SU-DHL-6 (cell line): ENCODE data around the gene PRPF8.
"Not testable (repeated sequence)": the region's sequence is repeated elsewhere in the genome, so short reads cannot be mapped to it uniquely, and the experiment has no call there.

Source experiments
- H2AFZ ChIP-seq: fragments of 200-600 bp; sonication (generic); 2 replicates; pipeline ENCODE4 v1.6.1; 2014; ENCODE audit warnings: low read depth, mild to moderate bottlenecking, moderate library complexity, mixed read lengths, antibody characterized with exemption, low read length; ENCODE audit not compliant: severe bottlenecking
- H3F3A ChIP-seq: fragments of 200-600 bp; shearing (Covaris generic); 2 replicates; pipeline ENCODE4 v1.6.0; 2016; ENCODE audit warnings: antibody characterized with exemption, mild to moderate bottlenecking; ENCODE audit not compliant: insufficient read depth
- H3K27ac ChIP-seq: fragments of 200-600 bp; sonication (generic); 2 replicates; pipeline ENCODE4 v1.5.1; 2016; ENCODE audit warnings: low read depth, mild to moderate bottlenecking, low read length, moderate library complexity, mixed read lengths
- H3K27me3 ChIP-seq: fragments of 200-600 bp; sonication (generic), shearing (Covaris generic); 2 replicates; pipeline ENCODE4 v1.6.0; 2014; ENCODE audit warnings: mild to moderate bottlenecking, low read length
- H3K36me3 ChIP-seq: fragments of 200-600 bp; sonication (generic); 2 replicates; pipeline ENCODE4 v1.6.1; 2014; ENCODE audit warnings: mild to moderate bottlenecking, low read length, mixed read lengths
- H3K4me2 ChIP-seq: fragments of 300-600, 200-600 bp; shearing (Covaris generic), sonication (generic); 2 replicates; pipeline ENCODE4 v1.6.0; 2014; ENCODE audit warnings: low read length, low read depth, mild to moderate bottlenecking; ENCODE audit not compliant: poor library complexity, severe bottlenecking
- H3K4me3 ChIP-seq: fragments of 200-600 bp; sonication (generic); 2 replicates; pipeline ENCODE4 v1.5.1; 2014; ENCODE audit warnings: antibody characterized with exemption, low read length, mild to moderate bottlenecking, mixed read lengths; ENCODE audit not compliant: insufficient read depth, poor library complexity, severe bottlenecking
- H3K79me2 ChIP-seq: fragments of 200-600 bp; sonication (generic); 2 replicates; pipeline ENCODE4 v1.6.1; 2014; ENCODE audit warnings: mild to moderate bottlenecking, low read length, moderate library complexity; ENCODE audit not compliant: insufficient read depth
- H3K9ac ChIP-seq: fragments of 200-600 bp; sonication (generic); 2 replicates; pipeline ENCODE4 v1.7.0; 2014; ENCODE audit warnings: mild to moderate bottlenecking, low read length
- H3K9me2 ChIP-seq: fragments of 200-600 bp; sonication (generic); replicated peaks from 2 replicates; pipeline ENCODE4 v1.6.1; 2014; ENCODE audit warnings: low read length; ENCODE audit not compliant: insufficient read depth
- H3K9me3 ChIP-seq: fragments of 200-600 bp; sonication (generic); 2 replicates; pipeline ENCODE4 v1.6.1; 2014; ENCODE audit warnings: low read length, mixed read lengths; ENCODE audit not compliant: insufficient read depth
- H4K20me1 ChIP-seq: fragments of 200-600 bp; sonication (generic); 2 replicates; pipeline ENCODE4 v1.6.1; 2014; ENCODE audit warnings: low read depth, mild to moderate bottlenecking, antibody characterized with exemption, low read length, moderate library complexity, mixed read lengths
- CTCF ChIP-seq: fragments of 200-600 bp; sonication (generic); IDR thresholded peaks from one replicate; pipeline ENCODE4 v1.5.1; 2017; ENCODE audit warnings: antibody characterized with exemption, mild to moderate bottlenecking, low read length, moderate library complexity; ENCODE audit not compliant: insufficient read depth, poor library complexity, severe bottlenecking
- EZH2phosphoT487 ChIP-seq: fragments of 200-600 bp; sonication (generic), shearing (Covaris generic); conservative IDR thresholded peaks from 2 replicates; pipeline ENCODE4 v1.6.1; 2018; ENCODE audit warnings: mild to moderate bottlenecking, antibody characterized with exemption, low read length, moderate library complexity, mixed read lengths

Gene PRPF8

GRCh38 chr17:1693339-1693738, 8.7 kb upstream of the PRPF8 start:
- Histone ChIP-seq H3K36me3 (no peaks in the 10 kb centered on the region), H3K4me2 (no peak overlapping the region), H3K9me2 (no peaks in the 10 kb centered on the region), H3K4me3 (no peak overlapping the region), H3K79me2 (no peaks in the 10 kb centered on the region), H3F3A (no peaks in the 10 kb centered on the region), H3K9me3 (no peaks in the 10 kb centered on the region), H3K27ac (no peak overlapping the region), H3K27me3 (no peaks in the 10 kb centered on the region), H2AFZ (no peak overlapping the region), H4K20me1 (no peaks in the 10 kb centered on the region), H3K9ac (no peak overlapping the region)
- TF ChIP-seq EZH2phosphoT487 (no peak), CTCF (no peak)

- TF ChIP-seq EZH2phosphoT487 (no peak), CTCF (no peak)
- no peaks in the 10 kb centered on the region for H3K79me2 ChIP-seq
Observed at GRCh38 chr17:1690544-1691221, 6.0 kb upstream of the PRPF8 start.

GRCh38 chr17:1688405-1688804, 3.7 kb upstream of the PRPF8 start:
- H3K36me3 ChIP-seq, H2AFZ ChIP-seq, H3K4me3 ChIP-seq, H3K4me2 ChIP-seq, H3K9me3 ChIP-seq, H3K27me3 ChIP-seq, H3F3A ChIP-seq, H4K20me1 ChIP-seq, H3K9me2 ChIP-seq, H3K27ac ChIP-seq, H3K9ac ChIP-seq: not testable (repeated sequence)
- H3K79me2 ChIP-seq: peaks cover 12% of the 10 kb centered on the region

More at GRCh38 chr17:1690544-1691221, 6.0 kb upstream of the PRPF8 start:
- Histone ChIP-seq H2AFZ (no peak overlapping the region), H3K36me3 (no peaks in the 10 kb centered on the region), H3K4me2 (no peak overlapping the region), H3K27ac (no peak overlapping the region), H3K9me3 (no peaks in the 10 kb centered on the region), H3K27me3 (no peaks in the 10 kb centered on the region), H3K9ac (no peak overlapping the region), H3F3A (no peaks in the 10 kb centered on the region), H3K9me2 (no peaks in the 10 kb centered on the region), H3K4me3 (no peak overlapping the region), H4K20me1 (no peaks in the 10 kb centered on the region)

- H3K27ac ChIP-seq: no peak overlapping the region
- H3K9me2 ChIP-seq: no peaks in the 10 kb centered on the region
- H3K4me3 ChIP-seq: no peak overlapping the region
- H3K79me2 ChIP-seq: peaks cover 30% of the 10 kb centered on the region
- TF ChIP-seq CTCF (no peak), EZH2phosphoT487 (no peak)
- no peaks in the 10 kb centered on the region for H3F3A ChIP-seq
- peaks cover 7% of the 10 kb centered on the region; the same call in 1 of the 2 replicates for H4K20me1 ChIP-seq
- no peak overlapping the region for H3K4me2 ChIP-seq
- no peak overlapping the region for H3K9ac ChIP-seq
- H3K9me3 ChIP-seq: no peaks in the 10 kb centered on the region
- peaks cover 11% of the 10 kb centered on the region for H3K36me3 ChIP-seq
- no peaks in the 10 kb centered on the region for H3K27me3 ChIP-seq
- no peak overlapping the region for H2AFZ ChIP-seq
Observed at GRCh38 chr17:1686086-1686485, 1.4 kb upstream of the PRPF8 start.
